ENCODE measurements around the gene COX6B1. TPM values are rescaled to one million over a fixed set of nuclear protein-coding genes. Genes with fewer than 3 reads are reported as not detected.

COX6B1 gene
- total and polyA plus RNA-seq, 2 of the 8 experiments (the other 6 are each of a cell fraction or from before 2014, with no cell fraction given), result 437 to 1,052 TPM

DNA sequence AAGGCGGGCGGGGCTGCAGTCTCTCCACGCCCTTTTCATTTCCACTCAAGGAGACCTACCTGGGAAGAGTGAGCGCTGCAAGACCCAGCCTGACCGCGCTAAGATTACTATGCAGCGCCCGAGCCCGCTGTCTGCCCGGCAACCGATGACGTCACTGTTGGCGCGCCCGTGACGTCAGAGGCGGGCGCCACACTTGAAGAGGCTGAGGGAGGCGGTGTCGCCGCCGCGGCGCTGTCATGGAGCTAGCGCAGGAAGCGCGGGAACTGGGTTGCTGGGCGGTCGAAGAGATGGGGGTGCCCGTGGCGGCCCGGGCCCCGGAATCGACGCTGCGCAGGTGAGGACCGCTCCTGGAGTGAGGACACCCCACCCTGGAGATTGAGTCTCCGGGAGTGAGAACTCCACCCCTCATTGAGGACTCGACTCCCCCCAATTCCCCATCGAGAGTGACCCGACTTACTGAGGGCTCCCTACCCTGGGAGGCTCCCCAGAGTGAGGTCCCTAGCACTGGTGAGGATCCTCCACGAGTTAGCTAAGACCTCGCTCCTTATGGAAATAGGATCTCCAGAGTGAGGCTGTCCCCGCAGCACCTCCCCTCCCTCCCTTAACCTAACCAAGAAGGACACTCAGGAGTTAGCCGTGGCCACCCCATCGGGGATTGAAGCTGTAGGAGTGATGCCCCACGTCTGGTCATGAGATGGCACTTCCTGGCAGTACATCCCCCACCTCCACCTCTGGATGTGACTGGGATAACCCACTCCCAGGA, 35.4 kb upstream of the COX6B1 start, which contains the start of gene HAUS5 (continued):
- TF ChIP-seq, protein P1, sequence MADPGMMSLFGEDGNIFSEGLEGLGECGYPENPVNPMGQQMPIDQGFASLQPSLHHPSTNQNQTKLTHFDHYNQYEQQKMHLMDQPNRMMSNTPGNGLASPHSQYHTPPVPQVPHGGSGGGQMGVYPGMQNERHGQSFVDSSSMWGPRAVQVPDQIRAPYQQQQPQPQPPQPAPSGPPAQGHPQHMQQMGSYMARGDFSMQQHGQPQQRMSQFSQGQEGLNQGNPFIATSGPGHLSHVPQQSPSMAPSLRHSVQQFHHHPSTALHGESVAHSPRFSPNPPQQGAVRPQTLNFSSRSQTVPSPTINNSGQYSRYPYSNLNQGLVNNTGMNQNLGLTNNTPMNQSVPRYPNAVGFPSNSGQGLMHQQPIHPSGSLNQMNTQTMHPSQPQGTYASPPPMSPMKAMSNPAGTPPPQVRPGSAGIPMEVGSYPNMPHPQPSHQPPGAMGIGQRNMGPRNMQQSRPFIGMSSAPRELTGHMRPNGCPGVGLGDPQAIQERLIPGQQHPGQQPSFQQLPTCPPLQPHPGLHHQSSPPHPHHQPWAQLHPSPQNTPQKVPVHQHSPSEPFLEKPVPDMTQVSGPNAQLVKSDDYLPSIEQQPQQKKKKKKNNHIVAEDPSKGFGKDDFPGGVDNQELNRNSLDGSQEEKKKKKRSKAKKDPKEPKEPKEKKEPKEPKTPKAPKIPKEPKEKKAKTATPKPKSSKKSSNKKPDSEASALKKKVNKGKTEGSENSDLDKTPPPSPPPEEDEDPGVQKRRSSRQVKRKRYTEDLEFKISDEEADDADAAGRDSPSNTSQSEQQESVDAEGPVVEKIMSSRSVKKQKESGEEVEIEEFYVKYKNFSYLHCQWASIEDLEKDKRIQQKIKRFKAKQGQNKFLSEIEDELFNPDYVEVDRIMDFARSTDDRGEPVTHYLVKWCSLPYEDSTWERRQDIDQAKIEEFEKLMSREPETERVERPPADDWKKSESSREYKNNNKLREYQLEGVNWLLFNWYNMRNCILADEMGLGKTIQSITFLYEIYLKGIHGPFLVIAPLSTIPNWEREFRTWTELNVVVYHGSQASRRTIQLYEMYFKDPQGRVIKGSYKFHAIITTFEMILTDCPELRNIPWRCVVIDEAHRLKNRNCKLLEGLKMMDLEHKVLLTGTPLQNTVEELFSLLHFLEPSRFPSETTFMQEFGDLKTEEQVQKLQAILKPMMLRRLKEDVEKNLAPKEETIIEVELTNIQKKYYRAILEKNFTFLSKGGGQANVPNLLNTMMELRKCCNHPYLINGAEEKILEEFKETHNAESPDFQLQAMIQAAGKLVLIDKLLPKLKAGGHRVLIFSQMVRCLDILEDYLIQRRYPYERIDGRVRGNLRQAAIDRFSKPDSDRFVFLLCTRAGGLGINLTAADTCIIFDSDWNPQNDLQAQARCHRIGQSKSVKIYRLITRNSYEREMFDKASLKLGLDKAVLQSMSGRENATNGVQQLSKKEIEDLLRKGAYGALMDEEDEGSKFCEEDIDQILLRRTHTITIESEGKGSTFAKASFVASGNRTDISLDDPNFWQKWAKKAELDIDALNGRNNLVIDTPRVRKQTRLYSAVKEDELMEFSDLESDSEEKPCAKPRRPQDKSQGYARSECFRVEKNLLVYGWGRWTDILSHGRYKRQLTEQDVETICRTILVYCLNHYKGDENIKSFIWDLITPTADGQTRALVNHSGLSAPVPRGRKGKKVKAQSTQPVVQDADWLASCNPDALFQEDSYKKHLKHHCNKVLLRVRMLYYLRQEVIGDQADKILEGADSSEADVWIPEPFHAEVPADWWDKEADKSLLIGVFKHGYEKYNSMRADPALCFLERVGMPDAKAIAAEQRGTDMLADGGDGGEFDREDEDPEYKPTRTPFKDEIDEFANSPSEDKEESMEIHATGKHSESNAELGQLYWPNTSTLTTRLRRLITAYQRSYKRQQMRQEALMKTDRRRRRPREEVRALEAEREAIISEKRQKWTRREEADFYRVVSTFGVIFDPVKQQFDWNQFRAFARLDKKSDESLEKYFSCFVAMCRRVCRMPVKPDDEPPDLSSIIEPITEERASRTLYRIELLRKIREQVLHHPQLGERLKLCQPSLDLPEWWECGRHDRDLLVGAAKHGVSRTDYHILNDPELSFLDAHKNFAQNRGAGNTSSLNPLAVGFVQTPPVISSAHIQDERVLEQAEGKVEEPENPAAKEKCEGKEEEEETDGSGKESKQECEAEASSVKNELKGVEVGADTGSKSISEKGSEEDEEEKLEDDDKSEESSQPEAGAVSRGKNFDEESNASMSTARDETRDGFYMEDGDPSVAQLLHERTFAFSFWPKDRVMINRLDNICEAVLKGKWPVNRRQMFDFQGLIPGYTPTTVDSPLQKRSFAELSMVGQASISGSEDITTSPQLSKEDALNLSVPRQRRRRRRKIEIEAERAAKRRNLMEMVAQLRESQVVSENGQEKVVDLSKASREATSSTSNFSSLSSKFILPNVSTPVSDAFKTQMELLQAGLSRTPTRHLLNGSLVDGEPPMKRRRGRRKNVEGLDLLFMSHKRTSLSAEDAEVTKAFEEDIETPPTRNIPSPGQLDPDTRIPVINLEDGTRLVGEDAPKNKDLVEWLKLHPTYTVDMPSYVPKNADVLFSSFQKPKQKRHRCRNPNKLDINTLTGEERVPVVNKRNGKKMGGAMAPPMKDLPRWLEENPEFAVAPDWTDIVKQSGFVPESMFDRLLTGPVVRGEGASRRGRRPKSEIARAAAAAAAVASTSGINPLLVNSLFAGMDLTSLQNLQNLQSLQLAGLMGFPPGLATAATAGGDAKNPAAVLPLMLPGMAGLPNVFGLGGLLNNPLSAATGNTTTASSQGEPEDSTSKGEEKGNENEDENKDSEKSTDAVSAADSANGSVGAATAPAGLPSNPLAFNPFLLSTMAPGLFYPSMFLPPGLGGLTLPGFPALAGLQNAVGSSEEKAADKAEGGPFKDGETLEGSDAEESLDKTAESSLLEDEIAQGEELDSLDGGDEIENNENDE (IDR thresholded peaks at IDR 0.05; ENCODE audit: insufficient replicate concordance, low read length), result no peak
- peak; percentile 100 for TF ChIP-seq KDM4A (IDR thresholded peaks at IDR 0.05; ENCODE audit: low read depth, low read length, severe bottlenecking)
- TF ChIP-seq, protein P2, sequence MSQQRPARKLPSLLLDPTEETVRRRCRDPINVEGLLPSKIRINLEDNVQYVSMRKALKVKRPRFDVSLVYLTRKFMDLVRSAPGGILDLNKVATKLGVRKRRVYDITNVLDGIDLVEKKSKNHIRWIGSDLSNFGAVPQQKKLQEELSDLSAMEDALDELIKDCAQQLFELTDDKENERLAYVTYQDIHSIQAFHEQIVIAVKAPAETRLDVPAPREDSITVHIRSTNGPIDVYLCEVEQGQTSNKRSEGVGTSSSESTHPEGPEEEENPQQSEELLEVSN (IDR thresholded peaks at IDR 0.05), result peak; percentile 93
- TF ChIP-seq SP2 (IDR thresholded peaks at IDR 0.05; ENCODE audit: low read length), result no peak
- TF ChIP-seq SIN3A (conservative IDR thresholded peaks at IDR 0.05 in 1 of 2, IDR thresholded peaks at IDR 0.05 in 1 of 2; ENCODE audit: low read depth in 1 of 2, low read length in 2 of 2), result peak; percentile 65 to 96; a peak in 2 of 4 replicates
- TF ChIP-seq SIRT6 (IDR thresholded peaks at IDR 0.05; ENCODE audit: low read length), result no peak
- peak; percentile 100 for TF ChIP-seq RFX5 (IDR thresholded peaks at IDR 0.05; ENCODE audit: borderline replicate concordance, low read depth, low read length)
- TF ChIP-seq TAF1 (IDR thresholded peaks at IDR 0.05; ENCODE audit: low read depth, low read length), result peak; percentile 84
- peak; percentile 100 for TF ChIP-seq JUND (IDR thresholded peaks at IDR 0.05; ENCODE audit: low read length)
